T-helper 2 cell treated with Interferon-gamma antibody and Interleukin-4, amounts not matched to agents 5 μg/mL and 100 μg/mL, for 36 hours (primary cell): Measurements from ENCODE around the gene ERICH6.

ENCODE experiments used
- DNase-seq: peaks from one replicate; pipeline ENCODE4 v3.0.0; 2021; ENCODE audit warnings: low spot score
- H3K27ac Mint-ChIP-seq: one replicate; pipeline ENCODE4 v1.8.0; 2021; ENCODE audit warnings: mild to moderate bottlenecking, mixed read lengths
- H3K27me3 Mint-ChIP-seq: one replicate; pipeline ENCODE4 v1.8.0; 2021; ENCODE audit warnings: low read depth, mixed read lengths
- H3K36me3 Mint-ChIP-seq: one replicate; pipeline ENCODE4 v1.8.0; 2021; ENCODE audit warnings: low read depth, mixed read lengths
- H3K4me1 Mint-ChIP-seq: one replicate; pipeline ENCODE4 v1.8.0; 2021; ENCODE audit warnings: low read depth, mixed read lengths
- H3K4me3 Mint-ChIP-seq: one replicate; pipeline ENCODE4 v1.8.0; 2022; ENCODE audit warnings: mild to moderate bottlenecking, moderate library complexity, mixed read lengths
- H3K9me3 Mint-ChIP-seq: one replicate; pipeline ENCODE4 v1.8.0; 2021; ENCODE audit warnings: mixed read lengths

ERICH6 gene

DNA sequence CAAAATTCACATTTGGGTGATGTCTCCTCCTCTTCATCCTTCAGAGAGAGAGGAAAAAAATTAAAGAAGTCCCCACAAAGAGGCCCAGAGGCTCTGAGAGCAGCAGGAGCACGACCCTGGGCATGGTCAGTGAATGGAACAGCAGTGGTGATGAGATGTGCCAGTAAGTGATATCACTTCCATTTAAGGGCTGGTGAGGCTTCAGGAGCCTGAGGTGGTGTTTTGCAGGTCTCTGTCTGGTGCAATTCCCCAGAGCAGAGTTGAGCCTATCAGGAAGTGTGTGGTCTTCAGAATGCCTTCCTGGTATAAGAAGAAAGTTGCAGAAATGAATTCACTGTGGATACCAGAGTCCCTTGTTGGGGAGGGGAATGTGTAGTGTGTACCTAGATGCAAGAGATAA lies 21.4 kb downstream of the ERICH6 start:
- Mint-ChIP-seq H3K9me3 (no peaks in the 10 kb centered on the region), H3K27me3 (peaks cover under 1% of the 10 kb centered on the region), H3K36me3 (peaks cover 2% of the 10 kb centered on the region), H3K4me1 (peaks cover 25% of the 10 kb centered on the region), H3K27ac (peak overlapping the region; percentile 75), H3K4me3 (no peak overlapping the region)
- DNase-seq: no peak

- H3K4me3 Mint-ChIP-seq: peak overlapping the region; percentile 47
- H3K27ac Mint-ChIP-seq: peak overlapping the region; percentile 58
- peaks cover 5% of the 10 kb centered on the region for H3K9me3 Mint-ChIP-seq
- peaks cover 23% of the 10 kb centered on the region for H3K4me1 Mint-ChIP-seq
- peak; percentile 26 for DNase-seq
- H3K36me3 Mint-ChIP-seq: peaks cover 4% of the 10 kb centered on the region
- peaks cover under 1% of the 10 kb centered on the region for H3K27me3 Mint-ChIP-seq
These were observed 22.7 kb downstream of the ERICH6 start for GRCh38 chr3:150681057-150681456.

DNA sequence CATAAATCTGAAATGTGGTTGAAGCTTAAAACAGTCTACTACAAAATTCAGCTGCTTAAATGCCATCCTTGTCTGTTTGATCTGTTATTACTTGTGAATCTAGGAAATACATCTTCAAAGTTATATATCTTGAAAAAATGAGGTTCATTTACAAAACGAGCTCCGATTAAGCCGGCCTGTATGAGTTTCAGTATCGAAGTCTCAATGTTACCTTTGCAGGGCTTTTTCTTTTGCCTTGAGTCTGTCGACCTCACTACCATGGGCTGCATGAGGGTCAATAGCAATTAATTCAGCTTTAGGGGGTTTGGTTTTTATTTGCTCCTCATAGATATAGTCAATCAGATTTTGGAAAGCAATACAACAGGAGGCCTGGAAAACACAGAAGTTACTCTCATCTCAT lies 23.2 kb downstream of the ERICH6 start:
- peaks cover 10% of the 10 kb centered on the region for H3K9me3 Mint-ChIP-seq
- peaks cover 25% of the 10 kb centered on the region for H3K4me1 Mint-ChIP-seq
- H3K27me3 Mint-ChIP-seq: peaks cover 2% of the 10 kb centered on the region
- H3K36me3 Mint-ChIP-seq: peaks cover 9% of the 10 kb centered on the region
- peak overlapping the region; percentile 47 for H3K4me3 Mint-ChIP-seq
- H3K27ac Mint-ChIP-seq: peak overlapping the region; percentile 58
- no peak for DNase-seq

DNA sequence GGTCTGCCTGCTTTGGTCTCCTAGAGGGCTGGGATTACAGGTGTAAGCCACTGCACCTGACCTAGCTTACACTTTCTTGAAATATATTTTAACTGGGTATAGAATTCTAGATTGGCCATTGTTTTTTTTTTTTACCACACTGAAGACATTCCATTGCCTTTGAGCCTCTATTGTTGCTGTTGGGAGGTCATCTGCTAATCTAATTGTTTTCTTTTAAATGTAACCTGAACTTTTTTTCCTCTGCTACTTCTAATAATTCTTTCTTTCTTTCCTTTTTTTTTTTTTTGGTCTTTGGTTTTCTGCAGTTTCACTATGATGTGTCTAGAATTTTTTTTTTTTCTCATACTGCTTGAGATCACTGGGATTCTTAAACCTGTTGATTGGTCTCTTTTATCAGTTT lies 28.1 kb downstream of the ERICH6 start:
- peaks cover 9% of the 10 kb centered on the region for H3K36me3 Mint-ChIP-seq
- DNase-seq: no peak
- peaks cover 5% of the 10 kb centered on the region for H3K4me1 Mint-ChIP-seq
- H3K4me3 Mint-ChIP-seq: no peak overlapping the region
- H3K9me3 Mint-ChIP-seq: peaks cover 17% of the 10 kb centered on the region
- peaks cover 17% of the 10 kb centered on the region for H3K27me3 Mint-ChIP-seq
- no peak overlapping the region for H3K27ac Mint-ChIP-seq

DNA sequence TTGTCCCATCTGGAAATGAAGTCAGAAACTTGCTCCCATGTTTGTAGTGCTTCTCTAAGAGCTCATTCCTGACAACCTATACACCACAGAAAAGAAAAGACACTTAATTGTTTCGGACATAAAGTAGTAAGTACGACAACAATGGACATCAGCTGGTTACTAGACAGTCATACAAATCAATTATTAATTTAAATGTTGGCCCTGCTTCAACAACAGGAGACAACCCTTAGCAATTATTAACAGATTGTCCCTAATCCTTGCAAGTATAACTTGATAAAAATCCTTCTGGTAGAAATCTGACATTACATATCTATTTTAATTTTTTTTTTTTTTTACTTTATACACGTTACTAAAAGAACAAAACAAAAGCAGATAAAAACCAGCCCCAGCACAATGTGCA lies 29.8 kb downstream of the ERICH6 start:
- peaks cover 17% of the 10 kb centered on the region for H3K9me3 Mint-ChIP-seq
- H3K4me1 Mint-ChIP-seq: peaks cover 1% of the 10 kb centered on the region
- H3K27ac Mint-ChIP-seq: no peak overlapping the region
- H3K27me3 Mint-ChIP-seq: peaks cover 31% of the 10 kb centered on the region
- H3K4me3 Mint-ChIP-seq: no peak overlapping the region
- no peak for DNase-seq
- H3K36me3 Mint-ChIP-seq: peaks cover 9% of the 10 kb centered on the region

DNA sequence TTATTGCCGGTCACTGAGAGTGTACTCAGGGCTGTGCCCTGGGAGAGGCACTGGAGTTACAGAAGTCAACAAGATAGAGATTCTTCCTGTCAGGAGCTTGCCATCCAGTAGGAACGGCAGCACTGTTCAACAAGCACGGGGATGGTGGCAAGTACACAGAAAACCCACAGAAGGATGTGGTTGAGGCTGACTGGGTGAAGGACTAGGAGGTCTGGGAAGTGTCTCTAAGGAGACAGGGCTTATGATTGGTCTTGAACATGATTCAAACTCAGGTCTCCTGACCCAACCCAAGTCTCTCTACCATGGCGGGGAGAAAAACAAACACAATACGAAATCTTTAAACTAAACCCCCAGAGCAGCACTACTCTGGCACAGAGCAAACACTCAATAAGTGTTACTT lies 37.6 kb downstream of the ERICH6 start:
- Mint-ChIP-seq H3K4me1 (peaks cover 26% of the 10 kb centered on the region), H3K27me3 (peaks cover 50% of the 10 kb centered on the region), H3K36me3 (no peaks in the 10 kb centered on the region), H3K9me3 (no peaks in the 10 kb centered on the region), H3K4me3 (peak overlapping the region; percentile 5), H3K27ac (no peak overlapping the region)
- no peak for DNase-seq

GRCh38 chr3:150663461-150663860 lies 40.3 kb downstream of the ERICH6 start:
- no peak for DNase-seq
- H3K36me3 Mint-ChIP-seq: no peaks in the 10 kb centered on the region
- H3K27me3 Mint-ChIP-seq: peaks cover 34% of the 10 kb centered on the region
- peaks cover 28% of the 10 kb centered on the region for H3K4me1 Mint-ChIP-seq
- no peak overlapping the region for H3K4me3 Mint-ChIP-seq
- H3K27ac Mint-ChIP-seq: no peak overlapping the region
- H3K9me3 Mint-ChIP-seq: no peaks in the 10 kb centered on the region

DNA sequence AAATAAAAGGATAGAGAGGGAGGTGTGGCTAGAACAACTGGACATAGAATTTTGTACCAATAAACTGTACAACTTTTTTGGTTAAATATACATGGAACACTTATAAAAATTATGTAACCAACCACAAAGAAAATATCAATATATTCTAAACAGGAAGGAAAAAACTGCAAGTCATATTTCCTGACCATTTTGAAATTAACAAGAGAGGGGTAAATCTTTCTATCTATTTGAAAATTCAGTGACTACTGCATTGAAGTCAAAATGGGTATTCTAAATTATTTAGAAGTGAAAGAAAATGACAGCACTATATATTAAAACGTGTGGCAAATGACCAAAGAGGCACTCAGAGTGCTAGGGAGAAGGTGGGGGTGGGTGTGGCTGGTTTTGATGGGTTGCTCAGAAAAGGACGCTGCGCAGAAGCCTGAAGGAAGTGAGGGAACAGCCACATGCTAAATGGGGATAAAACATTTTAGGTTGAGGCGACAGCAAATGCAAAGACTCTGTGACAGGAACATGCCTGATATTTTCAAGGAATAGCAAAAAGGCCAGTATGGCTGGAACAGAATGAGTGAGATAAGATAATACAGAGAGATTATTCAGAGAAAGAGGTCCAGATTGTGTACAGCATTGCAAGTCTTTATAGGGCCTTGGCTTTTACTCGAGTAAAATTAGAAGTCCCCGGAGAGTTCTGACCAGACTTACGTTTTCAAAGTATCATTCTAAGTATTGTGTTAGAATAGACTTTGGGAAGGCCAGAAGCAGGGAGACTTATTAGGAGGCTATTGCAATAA lies 41.1 kb downstream of the ERICH6 start:
- no peak overlapping the region for H3K27ac Mint-ChIP-seq
- DNase-seq: no peak
- H3K36me3 Mint-ChIP-seq: no peaks in the 10 kb centered on the region
- H3K4me1 Mint-ChIP-seq: peaks cover 28% of the 10 kb centered on the region
- H3K4me3 Mint-ChIP-seq: no peak overlapping the region
- peaks cover 27% of the 10 kb centered on the region for H3K27me3 Mint-ChIP-seq
- H3K9me3 Mint-ChIP-seq: no peaks in the 10 kb centered on the region

DNA sequence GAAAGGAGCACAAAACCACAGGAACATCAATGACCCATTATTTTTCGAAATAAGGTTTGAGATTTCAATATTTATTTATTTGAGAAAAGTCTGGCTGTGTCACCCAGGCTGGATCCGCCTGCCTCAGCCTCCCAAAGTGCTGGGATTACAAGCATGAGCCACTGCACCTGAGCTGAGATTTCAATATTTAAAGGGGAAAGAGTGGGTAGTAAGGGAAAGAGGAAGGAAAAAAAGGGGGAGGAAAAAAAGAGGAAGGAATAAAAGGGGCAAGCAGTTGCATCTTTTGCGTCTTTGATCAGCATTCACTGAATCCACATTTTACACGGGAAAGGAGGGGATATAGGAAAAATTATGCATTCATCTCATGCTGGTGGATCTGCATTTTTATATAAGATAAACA lies 47.4 kb downstream of the ERICH6 start:
- DNase-seq: no peak
- H3K4me3 Mint-ChIP-seq: no peak overlapping the region
- H3K9me3 Mint-ChIP-seq: no peaks in the 10 kb centered on the region
- H3K4me1 Mint-ChIP-seq: peaks cover 4% of the 10 kb centered on the region
- H3K27me3 Mint-ChIP-seq: peaks cover 17% of the 10 kb centered on the region
- H3K27ac Mint-ChIP-seq: no peak overlapping the region
- H3K36me3 Mint-ChIP-seq: no peaks in the 10 kb centered on the region

DNA sequence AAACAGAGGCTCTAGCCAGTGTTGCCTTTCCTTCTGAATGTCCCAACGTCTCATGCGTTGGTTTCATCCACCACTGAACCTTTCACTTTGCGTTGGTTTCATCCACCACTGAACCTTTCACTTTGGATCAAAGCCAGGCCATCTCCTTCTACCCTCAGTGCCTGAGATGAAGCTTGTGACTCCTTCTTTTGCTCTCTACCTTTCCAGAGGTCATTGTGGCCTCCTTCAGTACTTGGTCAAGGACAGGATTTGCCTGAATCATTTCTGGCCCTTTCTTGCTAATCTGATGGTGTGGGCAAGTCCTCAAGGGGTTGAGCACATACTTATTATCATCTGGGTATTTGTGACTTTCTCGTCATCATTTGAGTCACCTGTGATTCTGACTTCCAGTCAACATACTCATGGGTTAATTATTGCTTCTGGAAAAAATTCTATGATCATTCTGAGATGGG lies 50.6 kb downstream of the ERICH6 start:
- peaks cover 23% of the 10 kb centered on the region for H3K27me3 Mint-ChIP-seq
- H3K9me3 Mint-ChIP-seq: no peaks in the 10 kb centered on the region
- no peak overlapping the region for H3K27ac Mint-ChIP-seq
- H3K36me3 Mint-ChIP-seq: no peaks in the 10 kb centered on the region
- H3K4me3 Mint-ChIP-seq: no peak overlapping the region
- H3K4me1 Mint-ChIP-seq: peaks cover 4% of the 10 kb centered on the region
- DNase-seq: no peak

GRCh38 chr3:150640256-150640655 lies 63.5 kb downstream of the ERICH6 start:
- Mint-ChIP-seq H3K36me3 (no peaks in the 10 kb centered on the region), H3K4me1 (peaks cover 29% of the 10 kb centered on the region), H3K9me3 (no peaks in the 10 kb centered on the region), H3K27me3 (peaks cover 9% of the 10 kb centered on the region), H3K27ac (no peak overlapping the region), H3K4me3 (no peak overlapping the region)
- DNase-seq: no peak

DNA sequence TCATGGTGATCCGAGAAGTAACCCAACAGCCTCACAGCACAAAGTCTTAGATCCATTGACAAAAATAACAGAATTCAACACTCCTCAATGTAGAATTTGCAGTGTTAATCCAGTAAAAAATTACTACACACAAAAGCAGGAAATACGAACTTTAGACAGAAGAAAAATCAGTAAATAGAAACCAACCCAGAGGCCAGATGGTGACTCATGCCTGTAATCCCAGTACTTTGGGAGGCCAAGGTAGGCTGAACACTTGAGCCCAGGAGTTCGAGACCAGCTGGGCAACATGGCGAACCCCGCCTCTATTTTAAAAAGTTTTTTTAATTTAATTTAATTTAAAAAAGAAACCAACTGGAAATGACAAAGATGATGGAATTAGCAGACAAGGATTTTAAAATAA lies 64.5 kb downstream of the ERICH6 start:
- peaks cover 7% of the 10 kb centered on the region for H3K27me3 Mint-ChIP-seq
- no peak overlapping the region for H3K4me3 Mint-ChIP-seq
- peaks cover under 1% of the 10 kb centered on the region for H3K36me3 Mint-ChIP-seq
- no peak overlapping the region for H3K27ac Mint-ChIP-seq
- peaks cover 35% of the 10 kb centered on the region for H3K4me1 Mint-ChIP-seq
- no peak for DNase-seq
- no peaks in the 10 kb centered on the region for H3K9me3 Mint-ChIP-seq

DNA sequence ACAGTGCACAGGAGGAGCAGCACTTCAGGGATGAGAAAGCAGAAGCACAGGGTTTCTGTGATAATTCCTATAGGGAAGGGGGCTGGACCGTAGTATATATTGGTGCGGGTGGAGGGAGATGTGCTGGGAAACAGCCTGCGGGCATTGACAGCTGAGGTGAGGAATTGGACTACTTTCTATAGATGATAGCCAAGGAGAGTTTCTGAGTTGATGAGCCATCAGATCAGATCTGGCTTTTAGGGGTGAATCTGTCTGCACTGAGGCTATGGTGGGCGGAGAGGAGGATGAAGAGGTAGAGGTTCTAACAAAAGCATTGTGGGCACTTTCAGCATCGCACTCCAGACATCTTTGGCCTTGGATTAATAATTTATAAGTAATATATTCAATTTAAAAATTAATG lies 67.5 kb downstream of the ERICH6 start:
- no peaks in the 10 kb centered on the region for H3K9me3 Mint-ChIP-seq
- H3K4me3 Mint-ChIP-seq: peak overlapping the region; percentile 66
- H3K4me1 Mint-ChIP-seq: peaks cover 38% of the 10 kb centered on the region
- H3K36me3 Mint-ChIP-seq: peaks cover 9% of the 10 kb centered on the region
- DNase-seq: no peak
- H3K27ac Mint-ChIP-seq: peak overlapping the region; percentile 65
- H3K27me3 Mint-ChIP-seq: peaks cover under 1% of the 10 kb centered on the region

DNA sequence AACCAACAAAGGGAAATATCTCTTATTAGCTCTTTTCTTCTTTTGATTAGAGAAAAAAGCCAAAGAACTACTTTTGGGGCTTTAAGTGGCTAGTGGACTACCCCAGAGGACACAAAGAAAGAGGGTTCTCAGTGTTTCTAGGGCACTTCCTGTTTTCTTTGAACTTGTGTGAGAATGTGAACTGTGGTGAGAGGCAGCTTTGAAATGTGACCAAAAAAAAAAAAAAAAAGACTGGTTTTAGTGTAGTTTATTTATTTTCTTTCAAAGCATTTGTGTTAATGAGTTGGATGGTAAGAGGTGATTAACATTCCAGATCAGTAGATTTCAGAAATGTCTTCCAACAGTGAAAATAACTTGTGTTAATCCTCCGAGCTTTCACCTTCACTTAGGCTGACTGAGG lies 68.2 kb downstream of the ERICH6 start:
- H3K27ac Mint-ChIP-seq: peak overlapping the region; percentile 65
- H3K36me3 Mint-ChIP-seq: peaks cover 12% of the 10 kb centered on the region
- H3K27me3 Mint-ChIP-seq: no peaks in the 10 kb centered on the region
- no peaks in the 10 kb centered on the region for H3K9me3 Mint-ChIP-seq
- no peak for DNase-seq
- H3K4me1 Mint-ChIP-seq: peaks cover 38% of the 10 kb centered on the region
- peak overlapping the region; percentile 66 for H3K4me3 Mint-ChIP-seq

DNA sequence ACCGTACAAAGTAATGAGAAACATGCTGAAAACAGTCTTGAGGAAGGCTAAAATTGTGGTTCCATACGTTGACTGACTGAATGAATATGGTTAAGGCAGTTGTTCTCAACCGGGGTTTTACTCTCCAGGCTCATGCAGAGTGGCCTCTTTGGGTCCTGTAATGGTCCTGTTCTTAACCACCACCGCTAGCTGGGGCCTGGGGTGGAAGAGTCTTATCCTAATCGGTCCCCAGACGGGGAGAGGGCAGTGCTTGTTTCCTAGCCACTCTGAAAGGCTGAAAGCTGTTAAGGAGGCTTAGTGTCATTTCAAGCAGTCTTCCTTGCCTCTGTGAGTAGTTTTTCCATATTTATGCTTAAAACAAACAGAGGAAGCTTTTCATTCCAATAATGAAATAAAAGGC lies 68.6 kb downstream of the ERICH6 start:
- no peaks in the 10 kb centered on the region for H3K9me3 Mint-ChIP-seq
- no peaks in the 10 kb centered on the region for H3K27me3 Mint-ChIP-seq
- peaks cover 14% of the 10 kb centered on the region for H3K36me3 Mint-ChIP-seq
- H3K27ac Mint-ChIP-seq: peak overlapping the region; percentile 65
- H3K4me3 Mint-ChIP-seq: peak overlapping the region; percentile 66
- peaks cover 38% of the 10 kb centered on the region for H3K4me1 Mint-ChIP-seq
- DNase-seq: no peak
